ENCODE results near the gene PGAP6. TPM values are rescaled to one million over a fixed set of nuclear protein-coding genes. Genes with fewer than 3 reads are reported as not detected.
"Not testable (repeated sequence)": the region's sequence is repeated elsewhere in the genome, so short reads cannot be mapped to it uniquely, and the experiment has no call there.

PGAP6 gene
- total RNA-seq, 2 experiments from 2014 or later: 59.7 to 63.7 TPM

DNA sequence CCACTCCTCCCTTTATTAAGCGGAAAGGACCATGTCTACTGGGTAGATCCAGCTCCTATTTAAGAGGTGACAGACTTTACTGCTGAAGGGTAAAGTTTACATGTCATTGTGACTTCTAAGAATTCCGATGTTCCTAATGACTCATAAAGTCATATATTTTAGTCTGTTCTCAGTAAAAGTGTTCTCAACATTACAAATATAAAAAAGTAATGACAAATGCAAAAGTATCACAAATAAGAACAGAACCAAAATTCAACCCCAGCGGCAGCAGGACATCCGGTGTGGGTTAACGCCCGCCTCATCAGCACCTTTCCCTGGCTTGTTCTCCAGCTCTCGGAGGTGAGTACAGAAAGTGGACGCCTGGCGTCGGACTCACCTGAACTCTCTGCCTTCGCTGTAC is 36.0 kb downstream of the PGAP6 start:
- no peaks in the 10 kb centered on the region for H3K9me3 ChIP-seq (ENCODE audit: control insufficient read depth in 1 of 2, insufficient read depth in 1 of 2, low read length in 2 of 2)
- no peak for TF ChIP-seq CTCF (IDR thresholded peaks at IDR 0.05)
- intact Hi-C loops (cut with DNase I, micrococcal nuclease): no loop called here
- ChIA-PET POLR2A (interaction anchor here (0.9 kb wide), 1 partner anchor 111 kb away, joined by 3 read pairs; the partner anchor contains the start of gene FAM234A), CTCF (interaction anchor here (0.9 to 1.4 kb wide), 2 partner anchors 25 to 111 kb away, joined by 3 read pairs; partner anchors contain the start of gene FAM234A)
- no peak overlapping the region for H3K4me3 ChIP-seq (ENCODE audit: low read length)
- no peaks in the 10 kb centered on the region for H3K27me3 ChIP-seq (ENCODE audit: control insufficient read depth in 1 of 2, insufficient read depth in 2 of 2, low read length in 2 of 2)
- ATAC-seq (ENCODE audit: poor library complexity): no peak
- peaks cover 73% of the 10 kb centered on the region for H3K4me1 ChIP-seq (ENCODE audit: insufficient read depth, low read length)
- H3K27ac ChIP-seq (ENCODE audit: low read depth in 1 of 2, low read length in 2 of 2): no peak overlapping the region
- peak in 1 of 14 experiments; percentile 31 for DNase-seq
- peaks cover 62% of the 10 kb centered on the region for H3K36me3 ChIP-seq (ENCODE audit: insufficient read depth, low read length)
- Mint-ChIP-seq H3K27ac (peak overlapping the region; percentile 36), H3K36me3 (ENCODE audit: low read depth) (peaks cover 74% of the 10 kb centered on the region), H3K4me3 (no peak overlapping the region), H3K27me3 (no peaks in the 10 kb centered on the region), H3K9me3 (no peaks in the 10 kb centered on the region), H3K4me1 (ENCODE audit: low read depth) (peaks cover 75% of the 10 kb centered on the region)

DNA sequence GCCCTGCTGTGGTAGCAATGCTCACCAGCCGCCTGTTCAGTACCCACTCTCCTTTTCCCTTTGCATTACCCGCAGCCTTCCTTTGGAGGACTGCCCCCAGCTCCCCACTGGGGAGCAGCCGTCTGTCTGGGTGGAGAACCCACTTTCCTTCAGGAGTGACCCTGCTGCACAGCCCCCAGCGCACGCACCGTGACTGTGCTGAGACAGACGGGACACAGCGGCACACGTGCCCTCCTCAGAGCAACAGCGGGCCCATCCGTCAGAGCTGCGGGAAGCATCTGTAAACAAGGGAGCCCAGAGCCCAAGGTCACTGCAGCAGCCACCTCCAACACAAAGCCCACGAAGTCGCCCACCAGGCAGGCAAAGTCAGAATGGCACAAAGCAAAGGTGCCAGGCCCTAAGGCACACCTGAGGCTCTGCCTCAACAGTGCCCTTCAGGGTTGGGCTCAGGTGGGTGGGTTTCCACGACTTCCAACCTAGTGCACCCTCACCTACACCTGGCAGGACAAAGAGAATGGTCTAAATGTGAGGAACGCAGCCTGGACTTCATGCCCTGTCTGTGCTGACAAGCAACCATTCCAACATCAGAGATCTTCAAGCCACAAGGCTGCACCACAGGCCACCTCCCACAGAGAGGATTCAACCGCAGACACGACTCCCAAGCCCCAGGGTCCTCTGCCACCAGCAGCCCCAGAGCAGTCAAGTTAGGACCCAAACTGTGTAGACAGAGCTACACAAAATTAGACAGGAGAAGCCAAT is 39.1 kb downstream of the PGAP6 start:
- Mint-ChIP-seq H3K36me3 (ENCODE audit: low read depth) (peaks cover 68% of the 10 kb centered on the region), H3K27ac (peak overlapping the region; percentile 69), H3K4me1 (ENCODE audit: low read depth) (peaks cover 66% of the 10 kb centered on the region), H3K4me3 (no peak overlapping the region), H3K9me3 (no peaks in the 10 kb centered on the region), H3K27me3 (no peaks in the 10 kb centered on the region)
- ATAC-seq (ENCODE audit: poor library complexity) (peak; percentile 40), DNase-seq (no peak)
- intact Hi-C loops (cut with DNase I, micrococcal nuclease): no loop called here
- no peaks in the 10 kb centered on the region for H3K9me3 ChIP-seq (ENCODE audit: control insufficient read depth in 1 of 2, insufficient read depth in 1 of 2, low read length in 2 of 2)
- H3K27ac ChIP-seq (ENCODE audit: low read depth in 1 of 2, low read length in 2 of 2): no peak overlapping the region
- ChIA-PET CTCF (interaction anchor here (1.2 to 1.5 kb wide), 2 partner anchors 19 to 106 kb away, joined by 3 read pairs; no protein-coding TSS in a partner anchor), POLR2A (interaction anchor here (0.6 to 1.6 kb wide), 5 partner anchors 9 to 108 kb away, joined by 3 to 7 read pairs (median 4); partner anchors contain the start of genes AXIN1 and FAM234A)
- no peak for TF ChIP-seq CTCF (IDR thresholded peaks at IDR 0.05)
- H3K4me1 ChIP-seq (ENCODE audit: insufficient read depth, low read length): peaks cover 83% of the 10 kb centered on the region
- peaks cover 51% of the 10 kb centered on the region for H3K36me3 ChIP-seq (ENCODE audit: insufficient read depth, low read length)
- H3K4me3 ChIP-seq (ENCODE audit: low read length): no peak overlapping the region
- H3K27me3 ChIP-seq (ENCODE audit: control insufficient read depth in 1 of 2, insufficient read depth in 2 of 2, low read length in 2 of 2): no peaks in the 10 kb centered on the region

DNA sequence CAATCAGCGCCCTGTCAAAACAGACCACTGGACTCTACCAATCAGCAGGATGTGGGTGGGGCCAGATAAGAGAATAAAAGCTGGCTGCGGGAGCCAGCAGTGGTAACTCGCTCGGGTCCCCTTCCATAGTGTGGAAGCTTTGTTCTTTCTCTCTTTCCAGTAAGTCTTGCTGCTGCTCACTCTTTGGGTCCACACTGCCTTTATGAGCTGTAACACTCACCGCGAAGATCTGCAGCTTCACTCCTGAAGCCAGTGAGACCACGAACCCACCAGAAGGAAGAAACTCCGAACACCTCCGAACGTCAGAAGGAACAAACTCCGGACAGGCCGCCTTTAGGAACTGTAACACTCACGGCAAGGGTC is 39.8 kb downstream of the PGAP6 start:
- Mint-ChIP-seq H3K27ac (peak overlapping the region; percentile 43), H3K4me1 (ENCODE audit: low read depth) (peaks cover 59% of the 10 kb centered on the region), H3K36me3 (ENCODE audit: low read depth) (peaks cover 62% of the 10 kb centered on the region)
- H3K27me3 ChIP-seq (ENCODE audit: control insufficient read depth in 1 of 2, insufficient read depth in 2 of 2, low read length in 2 of 2); ATAC-seq (ENCODE audit: poor library complexity); intact Hi-C loops (cut with DNase I, micrococcal nuclease); H3K27me3 Mint-ChIP-seq; H3K27ac ChIP-seq (ENCODE audit: low read depth in 1 of 2, low read length in 2 of 2); H3K9me3 Mint-ChIP-seq; CTCF ChIA-PET; H3K4me3 ChIP-seq (ENCODE audit: low read length); H3K4me3 Mint-ChIP-seq; H3K9me3 ChIP-seq (ENCODE audit: control insufficient read depth in 1 of 2, insufficient read depth in 1 of 2, low read length in 2 of 2); DNase-seq: not testable (repeated sequence)
- peaks cover 81% of the 10 kb centered on the region for H3K4me1 ChIP-seq (ENCODE audit: insufficient read depth, low read length)
- peaks cover 44% of the 10 kb centered on the region for H3K36me3 ChIP-seq (ENCODE audit: insufficient read depth, low read length)
- POLR2A ChIA-PET: interaction anchor here (0.6 kb wide), 1 partner anchor 103 kb away, joined by 3 read pairs; no protein-coding TSS in a partner anchor

DNA sequence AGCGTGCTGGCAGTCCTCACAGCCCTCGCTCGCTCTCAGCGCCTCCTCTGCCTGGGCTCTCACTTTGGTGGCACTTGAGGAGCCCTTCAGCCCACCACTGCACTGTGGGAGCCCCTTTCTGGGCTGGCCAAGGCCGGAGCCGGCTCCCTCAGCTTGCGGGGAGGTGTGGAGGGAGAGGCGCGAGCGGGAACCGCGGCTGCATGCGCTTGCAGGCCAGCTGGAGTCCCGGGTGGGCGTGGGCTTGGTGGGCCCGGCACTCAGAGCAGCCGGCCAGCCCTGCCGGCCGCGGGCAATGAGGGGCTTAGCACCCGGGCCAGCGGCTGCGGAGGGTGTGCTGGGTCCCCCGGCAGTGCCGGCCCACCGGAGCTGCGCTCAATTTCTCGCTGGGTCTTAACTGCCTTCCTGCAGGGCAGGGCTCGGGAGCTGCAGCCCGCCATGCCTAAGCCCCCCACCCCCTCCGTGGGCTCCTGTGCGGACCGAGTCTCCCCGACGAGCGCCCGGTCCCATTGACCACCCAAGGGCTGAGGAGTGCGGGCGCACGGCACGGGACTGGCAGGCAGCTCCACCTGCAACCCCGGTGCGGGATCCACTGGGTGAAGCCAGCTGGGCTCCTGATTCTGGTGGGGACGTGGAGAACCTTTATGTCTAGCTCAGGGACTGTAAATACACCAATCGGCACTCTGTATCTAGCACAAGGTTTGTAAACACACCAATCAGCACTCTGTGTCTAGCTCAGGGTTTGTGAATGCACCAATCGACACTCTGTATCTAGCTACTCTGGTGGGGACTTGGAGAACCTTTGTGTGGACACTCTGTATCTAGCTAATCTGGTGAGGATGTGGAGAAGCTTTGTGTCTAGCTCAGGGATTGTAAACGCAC is 40.4 kb downstream of the PGAP6 start:
- H3K27ac ChIP-seq (ENCODE audit: low read depth in 1 of 2, low read length in 2 of 2); H3K27me3 Mint-ChIP-seq; H3K4me3 Mint-ChIP-seq; DNase-seq; CTCF ChIA-PET; ATAC-seq (ENCODE audit: poor library complexity); H3K9me3 ChIP-seq (ENCODE audit: control insufficient read depth in 1 of 2, insufficient read depth in 1 of 2, low read length in 2 of 2); H3K4me3 ChIP-seq (ENCODE audit: low read length); intact Hi-C loops (cut with DNase I, micrococcal nuclease); H3K9me3 Mint-ChIP-seq; H3K27me3 ChIP-seq (ENCODE audit: control insufficient read depth in 1 of 2, insufficient read depth in 2 of 2, low read length in 2 of 2): not testable (repeated sequence)
- POLR2A ChIA-PET: interaction anchor here (0.7 to 0.9 kb wide), 2 partner anchors 8 to 105 kb away, joined by 3 read pairs; no protein-coding TSS in a partner anchor
- H3K4me1 Mint-ChIP-seq (ENCODE audit: low read depth): peaks cover 56% of the 10 kb centered on the region
- peaks cover 55% of the 10 kb centered on the region for H3K36me3 Mint-ChIP-seq (ENCODE audit: low read depth)
- peak overlapping the region; percentile 43 for H3K27ac Mint-ChIP-seq
- peaks cover 77% of the 10 kb centered on the region for H3K4me1 ChIP-seq (ENCODE audit: insufficient read depth, low read length)
- H3K36me3 ChIP-seq (ENCODE audit: insufficient read depth, low read length): peaks cover 38% of the 10 kb centered on the region

Measured in CD4-positive, alpha-beta T cell (primary cell).